MM.1S (cell line): Measurements from ENCODE around the gene HMGCS2.

ENCODE experiments used
- DNase-seq: peaks from one replicate; pipeline ENCODE4 v3.0.0-alpha.2; 2015
- H2AFZ ChIP-seq: fragments of 300-600 bp; sonication (generic); 2 replicates; pipeline ENCODE4 v1.6.0; 2016; ENCODE audit warnings: antibody characterized with exemption, low read length
- H3F3A ChIP-seq: fragments of 300-600 bp; sonication (generic); 2 replicates; pipeline ENCODE4 v1.6.1; 2016; ENCODE audit warnings: mild to moderate bottlenecking, antibody characterized with exemption, low read length, moderate library complexity, mixed read lengths; ENCODE audit not compliant: insufficient read depth
- H3K27ac ChIP-seq: fragments of 300-600 bp; sonication (generic); 2 replicates; pipeline ENCODE4 v1.5.1; 2016; ENCODE audit warnings: mild to moderate bottlenecking, low read length
- H3K27me3 ChIP-seq: fragments of 300-600 bp; sonication (generic); replicated peaks from 2 replicates; pipeline ENCODE4 v1.6.0; 2016; ENCODE audit warnings: low read length; ENCODE audit not compliant: insufficient read depth
- H3K36me3 ChIP-seq: fragments of 300-600 bp; sonication (generic); replicated peaks from 2 replicates; pipeline ENCODE4 v1.6.1; 2016; ENCODE audit warnings: mild to moderate bottlenecking, low read length, mixed read lengths; ENCODE audit not compliant: insufficient read depth
- H3K4me1 ChIP-seq: fragments of 300-600 bp; sonication (generic); 2 replicates; pipeline ENCODE4 v1.6.1; 2016; ENCODE audit warnings: low read length, mixed read lengths
- H3K4me2 ChIP-seq: fragments of 300-600 bp; sonication (generic); 2 replicates; pipeline ENCODE4 v1.6.0; 2016; ENCODE audit warnings: low read depth, low read length
- H3K4me3 ChIP-seq: fragments of 300-600 bp; sonication (generic); 2 replicates; pipeline ENCODE4 v1.5.1; 2016; ENCODE audit warnings: low read length, mixed read lengths
- H3K79me2 ChIP-seq: fragments of 300-600 bp; sonication (generic); 2 replicates; pipeline ENCODE4 v1.6.1; 2016; ENCODE audit warnings: mixed run types, low read length, mixed read lengths
- H3K9ac ChIP-seq: fragments of 300-600 bp; sonication (generic); 2 replicates; pipeline ENCODE4 v1.6.1; 2016; ENCODE audit warnings: low read length, mixed read lengths
- H3K9me2 ChIP-seq: fragments of 300-600 bp; sonication (generic); replicated peaks from 2 replicates; pipeline ENCODE4 v1.6.1; 2016; ENCODE audit warnings: mild to moderate bottlenecking, low read length, mixed read lengths; ENCODE audit not compliant: insufficient read depth
- H3K9me3 ChIP-seq: fragments of 300-600 bp; sonication (generic); replicated peaks from 2 replicates; pipeline ENCODE4 v1.6.1; 2016; ENCODE audit warnings: mild to moderate bottlenecking, low read length, mixed read lengths; ENCODE audit not compliant: insufficient read depth
- H4K20me1 ChIP-seq: fragments of 300-600 bp; sonication (generic); 2 replicates; pipeline ENCODE4 v1.6.1; 2016; ENCODE audit warnings: mild to moderate bottlenecking, low read length, moderate library complexity, mixed read lengths; ENCODE audit not compliant: insufficient read depth
- EZH2 ChIP-seq: fragments of 300-600 bp; sonication (generic); optimal IDR thresholded peaks from 2 replicates; pipeline ENCODE3; 2017; ENCODE audit warnings: low read depth, mild to moderate bottlenecking, antibody characterized with exemption, low read length, mixed read lengths
- EZH2phosphoT487 ChIP-seq: fragments of 300-600 bp; sonication (generic); IDR thresholded peaks from 2 replicates; pipeline ENCODE4 v1.6.1; 2018; ENCODE audit warnings: antibody characterized with exemption, low read length
- TF ChIP-seq, protein P1 (sequence below): fragments of 300-600 bp; sonication (generic); IDR thresholded peaks from 2 replicates; pipeline ENCODE4 v1.5.1; 2016; ENCODE audit warnings: antibody characterized with exemption, low read length, mixed read lengths

The HMGCS2 gene

GRCh38 chr1:119772298-119772697 lies 3.6 kb upstream of the HMGCS2 start:
- Histone ChIP-seq H3K79me2 (no peaks in the 10 kb centered on the region), H3K4me1 (no peaks in the 10 kb centered on the region), H3K4me2 (no peak overlapping the region), H3K4me3 (no peak overlapping the region), H2AFZ (no peak overlapping the region), H3K36me3 (no peaks in the 10 kb centered on the region), H3K9me2 (no peaks in the 10 kb centered on the region), H3K9me3 (no peaks in the 10 kb centered on the region), H3K9ac (no peak overlapping the region), H3K27me3 (no peaks in the 10 kb centered on the region), H4K20me1 (no peaks in the 10 kb centered on the region), H3F3A (no peaks in the 10 kb centered on the region), H3K27ac (no peak overlapping the region)
- DNase-seq, result no peak
- no peak for TF ChIP-seq EZH2phosphoT487
- TF ChIP-seq EZH2, result no peak
- TF ChIP-seq, protein P1, sequence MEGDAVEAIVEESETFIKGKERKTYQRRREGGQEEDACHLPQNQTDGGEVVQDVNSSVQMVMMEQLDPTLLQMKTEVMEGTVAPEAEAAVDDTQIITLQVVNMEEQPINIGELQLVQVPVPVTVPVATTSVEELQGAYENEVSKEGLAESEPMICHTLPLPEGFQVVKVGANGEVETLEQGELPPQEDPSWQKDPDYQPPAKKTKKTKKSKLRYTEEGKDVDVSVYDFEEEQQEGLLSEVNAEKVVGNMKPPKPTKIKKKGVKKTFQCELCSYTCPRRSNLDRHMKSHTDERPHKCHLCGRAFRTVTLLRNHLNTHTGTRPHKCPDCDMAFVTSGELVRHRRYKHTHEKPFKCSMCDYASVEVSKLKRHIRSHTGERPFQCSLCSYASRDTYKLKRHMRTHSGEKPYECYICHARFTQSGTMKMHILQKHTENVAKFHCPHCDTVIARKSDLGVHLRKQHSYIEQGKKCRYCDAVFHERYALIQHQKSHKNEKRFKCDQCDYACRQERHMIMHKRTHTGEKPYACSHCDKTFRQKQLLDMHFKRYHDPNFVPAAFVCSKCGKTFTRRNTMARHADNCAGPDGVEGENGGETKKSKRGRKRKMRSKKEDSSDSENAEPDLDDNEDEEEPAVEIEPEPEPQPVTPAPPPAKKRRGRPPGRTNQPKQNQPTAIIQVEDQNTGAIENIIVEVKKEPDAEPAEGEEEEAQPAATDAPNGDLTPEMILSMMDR, result no peak

- no peak for TF ChIP-seq EZH2phosphoT487
- TF ChIP-seq EZH2, result no peak
- TF ChIP-seq, protein P1, result no peak
- Histone ChIP-seq H3K9me3 (no peaks in the 10 kb centered on the region), H3F3A (no peaks in the 10 kb centered on the region), H3K27me3 (no peaks in the 10 kb centered on the region), H3K36me3 (no peaks in the 10 kb centered on the region), H2AFZ (no peak overlapping the region), H3K4me1 (no peaks in the 10 kb centered on the region), H3K79me2 (no peaks in the 10 kb centered on the region), H4K20me1 (no peaks in the 10 kb centered on the region), H3K4me3 (no peak overlapping the region), H3K27ac (no peak overlapping the region), H3K9me2 (no peaks in the 10 kb centered on the region), H3K9ac (no peak overlapping the region), H3K4me2 (no peak overlapping the region)
- no peak for DNase-seq
These were observed 3.1 kb upstream of the HMGCS2 start for GRCh38 chr1:119771770-119772169.

- H4K20me1 ChIP-seq, result no peaks in the 10 kb centered on the region
- H3K79me2 ChIP-seq, result no peaks in the 10 kb centered on the region
- no peak overlapping the region for H3K4me3 ChIP-seq
- TF ChIP-seq, protein P1, result no peak
- TF ChIP-seq EZH2 (no peak), EZH2phosphoT487 (no peak)
- no peak for DNase-seq
- H3F3A ChIP-seq, result no peaks in the 10 kb centered on the region
- no peaks in the 10 kb centered on the region for H3K9me3 ChIP-seq
- H3K9me2 ChIP-seq, result no peaks in the 10 kb centered on the region
- H3K36me3 ChIP-seq, result no peaks in the 10 kb centered on the region
- no peak overlapping the region for H2AFZ ChIP-seq
- H3K9ac ChIP-seq, result no peak overlapping the region
- H3K27ac ChIP-seq, result no peak overlapping the region
- H3K27me3 ChIP-seq, result no peaks in the 10 kb centered on the region
- no peak overlapping the region for H3K4me2 ChIP-seq
- no peaks in the 10 kb centered on the region for H3K4me1 ChIP-seq
These were observed 2.3 kb upstream of the HMGCS2 start for GRCh38 chr1:119771016-119771415.

DNA sequence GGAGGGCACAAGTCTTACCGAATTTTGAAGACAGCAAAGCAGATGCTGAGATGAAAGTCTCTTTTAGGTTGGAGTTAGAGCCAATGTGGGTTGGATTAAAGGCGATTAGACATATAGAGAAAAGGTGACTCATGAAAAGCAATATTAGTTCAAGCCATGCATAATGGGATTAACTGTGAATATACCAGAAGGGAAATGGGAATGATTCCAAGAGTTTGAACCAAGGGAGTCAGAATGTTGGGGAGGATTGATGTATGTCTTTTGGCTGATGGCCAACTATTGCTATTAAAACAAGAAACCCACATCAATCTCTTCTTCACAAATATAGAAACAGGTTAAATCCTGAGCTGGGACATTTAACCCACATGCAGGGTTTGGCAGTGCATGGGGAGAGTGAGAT lies 1.2 kb downstream of the HMGCS2 start:
- H2AFZ ChIP-seq, result no peak overlapping the region
- H3K9me2 ChIP-seq, result no peaks in the 10 kb centered on the region
- no peaks in the 10 kb centered on the region for H3K79me2 ChIP-seq
- no peak overlapping the region for H3K4me3 ChIP-seq
- no peak for DNase-seq
- no peaks in the 10 kb centered on the region for H3K27me3 ChIP-seq
- H3K9me3 ChIP-seq, result no peaks in the 10 kb centered on the region
- no peak overlapping the region for H3K27ac ChIP-seq
- H3F3A ChIP-seq, result no peaks in the 10 kb centered on the region
- H3K4me2 ChIP-seq, result no peak overlapping the region
- TF ChIP-seq EZH2 (no peak), EZH2phosphoT487 (no peak)
- TF ChIP-seq, protein P1, result no peak
- no peaks in the 10 kb centered on the region for H4K20me1 ChIP-seq
- no peaks in the 10 kb centered on the region for H3K36me3 ChIP-seq
- H3K4me1 ChIP-seq, result no peaks in the 10 kb centered on the region
- H3K9ac ChIP-seq, result no peak overlapping the region
